HepG2 (cell line): ENCODE data around the gene TAP1. TPM values are rescaled to one million over a fixed set of nuclear protein-coding genes. Genes with fewer than 3 reads are reported as not detected.

ENCODE experiments used
- HNRNPK ChIP-seq: fragments of 200-400 bp; formaldehyde crosslinking; IDR thresholded peaks from 2 replicates; pipeline ENCODE4 v1.6.1; 2018; ENCODE audit warnings: low read length, low read depth, moderate library complexity, mild to moderate bottlenecking; ENCODE audit not compliant: poor library complexity, severe bottlenecking
- HOXA7 ChIP-seq: sonication (generic); formaldehyde crosslinking; IDR thresholded peaks from 2 replicates; pipeline ENCODE4 v1.8.1; 2022; ENCODE audit warnings: mild to moderate bottlenecking, missing genetic modification reagents, moderate library complexity
- MAF1 ChIP-seq: sonication (generic); formaldehyde crosslinking; IDR thresholded peaks from 2 replicates; pipeline ENCODE4 v1.5.0; 2020; ENCODE audit warnings: missing genetic modification reagents, borderline replicate concordance
- MEF2D ChIP-seq: sonication (generic); formaldehyde crosslinking; IDR thresholded peaks from 2 replicates; pipeline ENCODE4 v1.5.1; 2020; ENCODE audit warnings: mild to moderate bottlenecking, missing genetic modification reagents
- NONO ChIP-seq, 2 experiments: fragments of 450-650 bp in 1 of 2; sonication (generic) in 1 of 2; formaldehyde crosslinking in 1 of 2; IDR thresholded peaks in 1 of 2; conservative IDR thresholded peaks in 1 of 2; 2 replicates each; pipeline versions ENCODE4 v1.6.1 to v1.8.0; 2017 to 2022; ENCODE audit warnings: mild to moderate bottlenecking in 1 of 2, missing genetic modification reagents in 1 of 2, moderate library complexity in 1 of 2
- RBM39 ChIP-seq: fragments of 200-400 bp; formaldehyde crosslinking; IDR thresholded peaks from one replicate; pipeline ENCODE4 v1.6.1; 2018; ENCODE audit warnings: antibody characterized with exemption, mild to moderate bottlenecking, low read depth, low read length; ENCODE audit not compliant: poor library complexity, severe bottlenecking
- RFXANK ChIP-seq: IDR thresholded peaks from 2 replicates; pipeline ENCODE4 v1.6.1; 2016
- SRY ChIP-seq: sonication (generic); formaldehyde crosslinking; IDR thresholded peaks from 2 replicates; pipeline ENCODE4 v1.8.0; 2022; ENCODE audit warnings: mild to moderate bottlenecking, missing genetic modification reagents
- ZEB1 ChIP-seq: IDR thresholded peaks from 2 replicates; pipeline ENCODE4 v1.6.1; 2012; ENCODE audit warnings: mild to moderate bottlenecking, low read depth, inconsistent platforms; ENCODE audit not compliant: insufficient replicate concordance
- ZNF598 ChIP-seq: sonication (generic); formaldehyde crosslinking; IDR thresholded peaks from 2 replicates; pipeline ENCODE4 v1.5.1; 2020; ENCODE audit warnings: mild to moderate bottlenecking, missing genetic modification reagents, borderline replicate concordance
- ZNF777 ChIP-seq: sonication (generic); formaldehyde crosslinking; IDR thresholded peaks from 2 replicates; pipeline ENCODE4 v1.4.0; 2020; ENCODE audit warnings: missing genetic modification reagents
- polyA plus RNA-seq, 8 experiments: library from polyadenylated mRNA; depleted of rRNA in 3 of 8; stranded (reverse) in 7 of 8; unstranded in 1 of 8; fragments of >200 nt; fragmentation: Illumina TruSeq in 4 of 8; extraction: Trizol in 4 of 8; gene quantifications; 2 replicates each; pipeline versions ENCODE4 v1.2.1 to v1.2.3, GENCODE V29; 2011 to 2016; ENCODE audit warnings: low read depth in 4 of 8, missing spikeins in 1 of 8, mixed read lengths in 1 of 8; ENCODE audit not compliant: insufficient read depth in 1 of 8
- total RNA-seq, 5 experiments: library from RNA; depleted of rRNA; stranded (reverse); fragments of >200 nt; fragmentation: Illumina TruSeq; extraction: Trizol; gene quantifications; 2 replicates each; pipeline ENCODE4 v1.2.3, GENCODE V29; 2016; ENCODE audit warnings: low read depth in 1 of 5
- TF ChIP-seq, protein P1 (sequence below): sonication (generic); formaldehyde crosslinking; IDR thresholded peaks from 2 replicates; pipeline ENCODE4 v1.4.0; 2020; ENCODE audit warnings: low read depth, missing genetic modification reagents
- TF ChIP-seq, protein P2 (sequence below): sonication (generic); formaldehyde crosslinking; IDR thresholded peaks from 2 replicates; pipeline ENCODE4 v1.5.0; 2020; ENCODE audit warnings: missing genetic modification reagents, mild to moderate bottlenecking, borderline replicate concordance
- TF ChIP-seq, protein P3 (sequence below): sonication (generic); formaldehyde crosslinking; IDR thresholded peaks from 2 replicates; pipeline ENCODE4 v1.4.0; 2020; ENCODE audit warnings: missing genetic modification reagents, mild to moderate bottlenecking, borderline replicate concordance
- TF ChIP-seq, protein P4 (sequence below): sonication (generic); formaldehyde crosslinking; IDR thresholded peaks from 2 replicates; pipeline ENCODE4 v1.8.0; 2022; ENCODE audit warnings: low read depth, missing genetic modification reagents
- TF ChIP-seq, protein P5 (sequence below): IDR thresholded peaks from 2 replicates; pipeline ENCODE4 v1.6.1; 2018; ENCODE audit warnings: missing genetic modification reagents

TAP1 gene
- total and polyA plus RNA-seq, 2 of the 13 experiments (the other 11 are each of a cell fraction or from before 2014, with no cell fraction given), result 31.2 to 52.2 TPM

DNA sequence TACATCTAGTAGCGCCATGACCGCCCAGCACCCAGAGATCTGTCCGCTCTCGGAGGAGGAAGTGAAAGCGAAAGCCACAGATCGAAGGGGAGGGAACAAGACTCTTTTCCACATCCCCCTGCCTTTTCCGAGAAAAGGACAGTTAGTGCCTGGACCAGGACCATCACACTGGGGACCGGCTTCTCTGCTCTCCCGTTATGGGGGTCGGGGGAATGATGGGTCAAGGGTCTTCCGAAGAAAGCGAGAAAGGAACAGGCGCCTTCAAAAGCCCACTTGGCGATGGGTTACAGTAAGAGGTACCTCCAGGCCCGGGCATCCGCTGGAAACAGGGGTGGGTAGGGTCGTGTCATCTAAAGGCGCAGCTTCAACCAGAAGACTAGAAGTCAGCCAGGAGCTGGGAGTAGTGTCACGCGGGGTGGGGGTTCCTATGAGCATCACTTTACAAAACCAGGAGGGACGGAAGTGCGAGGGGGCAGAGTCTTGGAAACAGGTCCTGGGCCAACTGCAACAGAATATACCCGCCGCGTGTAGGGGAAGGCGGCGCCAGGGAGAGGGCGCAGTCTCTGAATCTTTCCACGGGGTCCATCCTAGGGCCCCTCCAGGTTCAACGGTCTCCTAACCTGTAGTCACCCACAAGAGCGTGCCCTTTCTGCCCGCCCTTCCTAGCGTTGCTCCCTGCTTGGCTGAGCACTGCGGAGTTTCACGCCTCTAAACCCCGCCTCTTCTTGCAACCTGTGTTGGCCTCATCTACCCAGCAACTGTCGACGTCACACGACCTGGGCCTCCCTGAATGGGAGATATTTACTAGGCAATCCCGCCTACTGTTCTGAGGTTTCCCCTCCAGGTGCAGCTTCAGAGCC is 9.3 kb downstream of the TAP1 start, which contains the start of gene PSMB8 (continued):
- TF ChIP-seq, protein P1, sequence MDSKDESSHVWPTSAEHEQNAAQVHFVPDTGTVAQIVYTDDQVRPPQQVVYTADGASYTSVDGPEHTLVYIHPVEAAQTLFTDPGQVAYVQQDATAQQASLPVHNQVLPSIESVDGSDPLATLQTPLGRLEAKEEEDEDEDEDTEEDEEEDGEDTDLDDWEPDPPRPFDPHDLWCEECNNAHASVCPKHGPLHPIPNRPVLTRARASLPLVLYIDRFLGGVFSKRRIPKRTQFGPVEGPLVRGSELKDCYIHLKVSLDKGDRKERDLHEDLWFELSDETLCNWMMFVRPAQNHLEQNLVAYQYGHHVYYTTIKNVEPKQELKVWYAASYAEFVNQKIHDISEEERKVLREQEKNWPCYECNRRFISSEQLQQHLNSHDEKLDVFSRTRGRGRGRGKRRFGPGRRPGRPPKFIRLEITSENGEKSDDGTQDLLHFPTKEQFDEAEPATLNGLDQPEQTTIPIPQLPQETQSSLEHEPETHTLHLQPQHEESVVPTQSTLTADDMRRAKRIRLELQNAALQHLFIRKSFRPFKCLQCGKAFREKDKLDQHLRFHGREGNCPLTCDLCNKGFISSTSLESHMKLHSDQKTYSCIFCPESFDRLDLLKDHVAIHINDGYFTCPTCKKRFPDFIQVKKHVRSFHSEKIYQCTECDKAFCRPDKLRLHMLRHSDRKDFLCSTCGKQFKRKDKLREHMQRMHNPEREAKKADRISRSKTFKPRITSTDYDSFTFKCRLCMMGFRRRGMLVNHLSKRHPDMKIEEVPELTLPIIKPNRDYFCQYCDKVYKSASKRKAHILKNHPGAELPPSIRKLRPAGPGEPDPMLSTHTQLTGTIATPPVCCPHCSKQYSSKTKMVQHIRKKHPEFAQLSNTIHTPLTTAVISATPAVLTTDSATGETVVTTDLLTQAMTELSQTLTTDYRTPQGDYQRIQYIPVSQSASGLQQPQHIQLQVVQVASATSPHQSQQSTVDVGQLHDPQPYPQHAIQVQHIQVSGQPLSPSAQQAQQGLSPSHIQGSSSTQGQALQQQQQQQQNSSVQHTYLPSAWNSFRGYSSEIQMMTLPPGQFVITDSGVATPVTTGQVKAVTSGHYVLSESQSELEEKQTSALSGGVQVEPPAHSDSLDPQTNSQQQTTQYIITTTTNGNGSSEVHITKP (CRISPR knock-in tag), result peak; percentile 19; the same call in 1 of the 2 replicates
- TF ChIP-seq, protein P2, sequence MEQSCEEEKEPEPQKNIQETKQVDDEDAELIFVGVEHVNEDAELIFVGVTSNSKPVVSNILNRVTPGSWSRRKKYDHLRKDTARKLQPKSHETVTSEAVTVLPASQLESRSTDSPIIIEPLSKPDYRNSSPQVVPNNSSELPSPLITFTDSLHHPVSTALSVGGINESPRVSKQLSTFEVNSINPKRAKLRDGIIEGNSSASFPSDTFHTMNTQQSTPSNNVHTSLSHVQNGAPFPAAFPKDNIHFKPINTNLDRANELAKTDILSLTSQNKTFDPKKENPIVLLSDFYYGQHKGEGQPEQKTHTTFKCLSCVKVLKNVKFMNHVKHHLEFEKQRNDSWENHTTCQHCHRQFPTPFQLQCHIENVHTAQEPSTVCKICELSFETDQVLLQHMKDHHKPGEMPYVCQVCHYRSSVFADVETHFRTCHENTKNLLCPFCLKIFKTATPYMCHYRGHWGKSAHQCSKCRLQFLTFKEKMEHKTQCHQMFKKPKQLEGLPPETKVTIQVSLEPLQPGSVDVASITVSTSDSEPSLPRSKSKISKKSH (CRISPR knock-in tag), result peak; percentile 43; the same call in 1 of the 2 replicates
- TF ChIP-seq SRY (CRISPR knock-in tag) (peak; percentile 84; the same call in 1 of the 2 replicates), MAF1 (no peak), ZEB1 (no peak), ZNF598 (CRISPR knock-in tag) (peak; percentile 79; the same call in 1 of the 2 replicates), ZNF777 (CRISPR knock-in tag) (peak; percentile 86), NONO (IDR thresholded peaks at IDR 0.05) (no peak), NONO (CRISPR knock-in tag; conservative IDR thresholded peaks at IDR 0.05) (no peak), HOXA7 (no peak), HNRNPK (no peak), RFXANK (CRISPR knock-in tag) (peak; percentile 100), MEF2D (CRISPR knock-in tag) (no peak), RBM39 (peak; percentile 52)
- TF ChIP-seq, protein P3, sequence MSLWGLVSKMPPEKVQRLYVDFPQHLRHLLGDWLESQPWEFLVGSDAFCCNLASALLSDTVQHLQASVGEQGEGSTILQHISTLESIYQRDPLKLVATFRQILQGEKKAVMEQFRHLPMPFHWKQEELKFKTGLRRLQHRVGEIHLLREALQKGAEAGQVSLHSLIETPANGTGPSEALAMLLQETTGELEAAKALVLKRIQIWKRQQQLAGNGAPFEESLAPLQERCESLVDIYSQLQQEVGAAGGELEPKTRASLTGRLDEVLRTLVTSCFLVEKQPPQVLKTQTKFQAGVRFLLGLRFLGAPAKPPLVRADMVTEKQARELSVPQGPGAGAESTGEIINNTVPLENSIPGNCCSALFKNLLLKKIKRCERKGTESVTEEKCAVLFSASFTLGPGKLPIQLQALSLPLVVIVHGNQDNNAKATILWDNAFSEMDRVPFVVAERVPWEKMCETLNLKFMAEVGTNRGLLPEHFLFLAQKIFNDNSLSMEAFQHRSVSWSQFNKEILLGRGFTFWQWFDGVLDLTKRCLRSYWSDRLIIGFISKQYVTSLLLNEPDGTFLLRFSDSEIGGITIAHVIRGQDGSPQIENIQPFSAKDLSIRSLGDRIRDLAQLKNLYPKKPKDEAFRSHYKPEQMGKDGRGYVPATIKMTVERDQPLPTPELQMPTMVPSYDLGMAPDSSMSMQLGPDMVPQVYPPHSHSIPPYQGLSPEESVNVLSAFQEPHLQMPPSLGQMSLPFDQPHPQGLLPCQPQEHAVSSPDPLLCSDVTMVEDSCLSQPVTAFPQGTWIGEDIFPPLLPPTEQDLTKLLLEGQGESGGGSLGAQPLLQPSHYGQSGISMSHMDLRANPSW, result no peak; the same call in 1 of the 2 replicates
- TF ChIP-seq, protein P4, sequence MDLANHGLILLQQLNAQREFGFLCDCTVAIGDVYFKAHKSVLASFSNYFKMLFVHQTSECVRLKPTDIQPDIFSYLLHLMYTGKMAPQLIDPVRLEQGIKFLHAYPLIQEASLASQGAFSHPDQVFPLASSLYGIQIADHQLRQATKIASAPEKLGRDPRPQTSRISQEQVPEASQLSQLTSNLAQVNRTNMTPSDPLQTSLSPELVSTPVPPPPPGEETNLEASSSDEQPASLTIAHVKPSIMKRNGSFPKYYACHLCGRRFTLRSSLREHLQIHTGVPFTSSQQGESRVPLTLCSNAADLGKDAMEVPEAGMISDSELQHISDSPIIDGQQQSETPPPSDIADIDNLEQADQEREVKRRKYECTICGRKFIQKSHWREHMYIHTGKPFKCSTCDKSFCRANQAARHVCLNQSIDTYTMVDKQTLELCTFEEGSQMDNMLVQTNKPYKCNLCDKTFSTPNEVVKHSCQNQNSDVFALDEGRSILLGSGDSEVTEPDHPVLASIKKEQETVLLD, result no peak
- TF ChIP-seq, protein P5, sequence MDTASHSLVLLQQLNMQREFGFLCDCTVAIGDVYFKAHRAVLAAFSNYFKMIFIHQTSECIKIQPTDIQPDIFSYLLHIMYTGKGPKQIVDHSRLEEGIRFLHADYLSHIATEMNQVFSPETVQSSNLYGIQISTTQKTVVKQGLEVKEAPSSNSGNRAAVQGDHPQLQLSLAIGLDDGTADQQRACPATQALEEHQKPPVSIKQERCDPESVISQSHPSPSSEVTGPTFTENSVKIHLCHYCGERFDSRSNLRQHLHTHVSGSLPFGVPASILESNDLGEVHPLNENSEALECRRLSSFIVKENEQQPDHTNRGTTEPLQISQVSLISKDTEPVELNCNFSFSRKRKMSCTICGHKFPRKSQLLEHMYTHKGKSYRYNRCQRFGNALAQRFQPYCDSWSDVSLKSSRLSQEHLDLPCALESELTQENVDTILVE (CRISPR knock-in tag), result no peak; the same call in 1 of the 2 replicates
